Inferior parietal cortex (tissue), 1 donor: Measurements from ENCODE around the gene KRTAP10-8.
A peak's percentile ranks its signal among the peaks of the same experiment; 100 is the strongest.
"Not testable (repeated sequence)": the region's sequence is repeated elsewhere in the genome, so short reads cannot be mapped to it uniquely, and the experiment has no call there.

Source experiments
- DNase-seq: peaks from one replicate; pipeline ENCODE4 v3.0.0-alpha.2; 2016; ENCODE audit errors: extremely low spot score

Gene KRTAP10-8

DNA sequence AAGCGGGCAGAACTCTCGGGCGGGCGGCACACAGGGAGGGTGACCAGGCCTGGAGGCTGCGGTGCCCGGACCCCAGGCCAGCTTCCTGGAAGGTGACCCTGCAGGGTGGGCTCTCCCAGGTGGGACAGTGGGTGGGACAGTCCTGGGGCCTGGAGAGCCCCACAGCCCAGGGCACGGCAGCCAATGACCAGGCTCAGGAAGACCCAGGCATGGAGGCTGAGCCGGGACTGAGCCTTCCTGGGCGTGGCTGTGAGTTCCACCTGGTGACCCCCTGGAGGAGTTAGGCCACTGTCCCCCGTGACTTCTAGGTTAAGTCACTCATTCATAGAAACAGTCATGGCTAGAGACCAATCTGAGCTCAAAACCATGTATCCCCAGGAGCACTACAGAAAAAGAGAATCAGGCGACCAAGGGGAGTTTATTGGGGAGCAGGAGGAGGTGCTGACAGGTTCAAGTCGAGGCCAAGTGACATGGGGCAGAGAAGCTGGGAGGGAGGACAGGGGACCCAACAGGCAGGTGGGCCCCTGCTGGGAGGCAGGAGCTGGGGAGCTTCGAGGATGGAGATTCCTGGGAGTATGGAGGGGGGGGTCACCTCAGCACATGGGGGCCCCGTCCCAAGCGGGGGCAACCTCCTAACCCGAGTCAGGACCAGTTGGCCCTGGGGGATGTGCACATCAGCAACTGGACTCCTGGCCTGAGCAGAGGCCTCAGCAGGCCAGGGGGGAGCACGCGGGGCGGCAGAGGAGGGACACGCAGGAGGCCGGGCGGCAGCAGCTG is 32.6 kb upstream of the KRTAP10-8 start:
- DNase-seq = no peak

- DNase-seq = no peak
These were observed 32.1 kb upstream of the KRTAP10-8 start for GRCh38 chr21:44579833-44580144.

DNA sequence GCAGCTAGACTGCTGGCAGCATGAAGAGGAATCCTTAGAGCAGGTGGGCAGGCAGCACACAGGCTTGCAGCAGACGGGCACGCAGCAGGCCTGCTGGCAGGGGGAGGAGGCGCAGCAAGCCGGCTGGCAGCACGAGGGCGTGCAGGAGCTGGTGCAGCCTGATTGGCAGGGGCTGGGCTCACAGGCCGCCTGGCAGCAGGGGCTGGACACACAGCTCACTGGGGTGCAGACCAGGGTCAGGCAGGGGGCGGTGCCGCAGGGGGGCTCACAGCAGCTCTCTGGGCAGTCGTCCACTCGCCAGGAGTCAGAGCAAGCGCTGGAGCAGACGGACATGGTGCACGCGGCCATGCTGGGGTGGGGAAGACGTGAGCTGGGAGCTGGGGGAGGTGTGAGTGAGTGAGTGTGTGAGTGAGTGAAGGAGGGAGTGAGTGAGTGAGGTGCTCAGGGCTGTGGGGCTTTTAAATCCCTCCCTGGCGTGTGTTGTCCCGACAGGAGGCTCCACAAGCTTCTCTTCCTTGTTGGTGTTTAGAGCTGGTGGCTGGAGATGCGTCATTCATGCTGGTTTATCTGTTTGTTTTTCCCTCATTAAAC is 31.6 kb upstream of the KRTAP10-8 start, which contains the start of gene KRTAP10-5:
TSS of gene KRTAP10-5 (minus strand) at position 374 of the 591 bp plus-strand sequence. CDS start at position 348, 26 bp downstream.
- not testable (repeated sequence) for DNase-seq

DNA sequence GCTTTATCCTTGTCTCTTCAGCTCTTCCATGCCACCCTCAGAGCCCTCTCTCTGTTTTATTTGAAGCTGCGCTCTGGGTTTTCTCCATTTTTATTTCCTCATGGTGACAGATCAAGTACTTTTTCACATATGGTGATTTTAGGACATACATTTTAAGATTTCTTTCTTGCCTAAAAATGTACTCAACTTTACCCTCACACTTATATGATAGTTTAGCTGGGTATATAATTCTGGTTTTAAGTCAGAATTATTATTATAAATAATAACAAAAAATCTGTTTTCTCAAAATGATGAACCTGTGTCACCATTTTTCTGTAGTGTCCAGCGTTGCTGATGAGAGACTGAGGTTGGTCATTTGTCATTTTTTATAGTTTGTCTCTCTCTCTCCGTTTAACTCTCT is 30.7 kb upstream of the KRTAP10-8 start:
- no peak for DNase-seq

DNA sequence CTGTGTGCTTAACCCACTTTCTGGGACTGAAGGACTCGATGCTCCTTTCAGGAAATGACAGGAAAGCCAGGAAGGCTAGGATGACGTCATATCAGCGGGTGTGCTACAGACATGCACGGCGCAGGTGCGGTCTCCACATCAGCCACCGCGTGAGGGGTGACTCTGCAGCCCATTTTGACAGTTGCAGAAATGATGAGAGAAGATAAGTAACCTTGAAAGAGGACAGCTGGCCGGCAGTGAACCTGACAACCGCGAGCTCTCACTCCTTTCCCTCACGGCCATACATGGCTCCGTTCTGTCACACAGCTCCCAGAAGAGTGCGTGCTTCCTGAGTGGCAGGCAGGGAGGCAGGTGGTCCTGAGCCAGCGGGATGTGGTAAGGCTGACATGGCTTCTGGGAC is 29.8 kb upstream of the KRTAP10-8 start:
- DNase-seq = no peak

GRCh38 chr21:44583089-44583799 is 28.6 kb upstream of the KRTAP10-8 start:
- no peak for DNase-seq

- DNase-seq = no peak
These were observed 28.1 kb upstream of the KRTAP10-8 start for GRCh38 chr21:44583800-44584147.

- no peak for DNase-seq
These were observed 26.0 kb upstream of the KRTAP10-8 start for GRCh38 chr21:44585892-44586291.

- DNase-seq = no peak
These were observed 22.8 kb upstream of the KRTAP10-8 start for GRCh38 chr21:44589094-44589493.

DNA sequence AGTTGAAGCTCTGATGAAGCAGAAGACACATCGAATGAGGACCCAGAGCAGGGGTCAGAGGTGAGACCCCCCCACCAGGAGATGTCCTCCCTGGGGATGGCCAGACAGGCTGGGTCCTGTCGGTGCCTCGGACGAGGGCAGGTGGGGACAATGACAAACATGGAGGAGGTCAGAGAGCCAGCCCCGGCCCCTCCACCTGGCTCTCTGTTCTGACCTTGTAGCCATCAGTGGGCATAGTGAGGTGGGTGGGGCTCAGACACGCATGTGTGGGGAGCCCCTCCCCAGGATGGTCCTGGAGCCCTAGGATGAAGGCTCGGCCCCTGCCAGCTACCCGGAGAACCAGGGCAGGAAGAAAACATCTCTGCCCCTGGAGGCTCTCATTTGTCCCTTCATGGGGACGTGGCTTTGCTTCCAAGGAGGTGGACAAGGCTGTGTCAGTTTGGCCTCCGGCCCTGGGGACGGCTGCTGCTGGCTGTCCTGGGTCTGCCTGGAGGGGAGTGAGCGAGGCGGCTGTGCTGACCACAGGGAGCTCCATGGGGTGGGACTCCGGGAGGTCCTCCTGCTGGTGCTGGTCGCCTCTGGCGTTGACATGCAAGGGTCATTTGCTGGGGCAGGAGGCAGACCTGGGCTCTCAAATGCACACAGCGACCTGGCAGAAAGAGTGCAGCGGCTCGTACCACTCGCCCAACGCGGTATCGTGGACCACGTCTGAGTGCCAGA is 22.1 kb upstream of the KRTAP10-8 start:
- DNase-seq = no peak

GRCh38 chr21:44590311-44590721 is 21.6 kb upstream of the KRTAP10-8 start:
- no peak for DNase-seq

DNA sequence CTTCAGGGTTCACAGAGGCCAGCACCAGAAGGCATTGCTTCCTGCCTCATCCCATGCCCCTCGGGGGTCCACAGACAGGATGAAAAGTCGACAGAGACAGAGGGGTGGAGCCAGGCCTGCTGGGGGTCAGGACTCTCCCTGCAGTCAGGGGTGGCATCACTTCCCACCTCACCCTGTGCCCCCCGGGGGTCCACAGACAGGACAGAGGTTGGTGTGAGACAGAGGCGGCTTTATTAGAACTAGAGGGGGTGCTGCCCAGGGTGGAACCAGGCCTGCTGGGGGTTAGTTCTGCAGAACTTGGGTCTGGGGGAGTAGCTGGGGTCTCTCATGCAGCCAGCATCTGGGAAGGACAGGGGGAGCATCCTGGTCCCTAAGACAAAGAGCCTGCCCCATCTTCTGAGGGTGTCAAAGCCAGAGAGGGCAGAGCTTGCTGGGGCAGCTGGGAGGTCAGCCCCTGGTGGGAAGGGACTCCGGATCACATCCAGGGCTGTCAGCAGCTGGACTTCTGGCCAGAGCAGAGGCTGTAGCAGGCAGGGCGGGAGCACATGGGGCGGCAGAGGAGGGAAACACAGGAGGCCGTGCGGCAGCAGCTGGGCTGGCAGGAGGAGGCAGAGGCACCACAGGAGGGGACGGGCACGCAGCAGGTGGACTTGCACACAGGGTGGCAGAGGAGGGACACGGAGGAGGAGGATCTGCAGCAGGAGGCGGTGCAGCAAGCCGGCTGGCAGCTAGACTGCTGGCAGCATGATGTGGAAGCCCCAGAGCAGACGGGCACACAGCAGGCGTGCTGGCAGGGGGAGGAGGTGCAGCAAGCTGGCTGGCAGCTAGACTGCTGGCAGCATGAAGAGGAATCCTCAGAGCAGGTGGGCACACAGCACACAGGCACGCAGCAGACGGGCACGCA is 20.7 kb upstream of the KRTAP10-8 start:
- not testable (repeated sequence) for DNase-seq

- DNase-seq = not testable (repeated sequence)
These were observed 20.1 kb upstream of the KRTAP10-8 start for GRCh38 chr21:44591801-44592130.

- no peak for DNase-seq
These were observed 19.2 kb upstream of the KRTAP10-8 start, which contains the start of gene KRTAP10-6 for GRCh38 chr21:44592446-44593311. Gene KRTAP10-6, minus strand, starts transcription at chr21:44592505. Its CDS starts 21 bp downstream, at chr21:44592484.

- DNase-seq = peak; percentile 27
These were observed 18.1 kb upstream of the KRTAP10-8 start for GRCh38 chr21:44593598-44594405.

DNA sequence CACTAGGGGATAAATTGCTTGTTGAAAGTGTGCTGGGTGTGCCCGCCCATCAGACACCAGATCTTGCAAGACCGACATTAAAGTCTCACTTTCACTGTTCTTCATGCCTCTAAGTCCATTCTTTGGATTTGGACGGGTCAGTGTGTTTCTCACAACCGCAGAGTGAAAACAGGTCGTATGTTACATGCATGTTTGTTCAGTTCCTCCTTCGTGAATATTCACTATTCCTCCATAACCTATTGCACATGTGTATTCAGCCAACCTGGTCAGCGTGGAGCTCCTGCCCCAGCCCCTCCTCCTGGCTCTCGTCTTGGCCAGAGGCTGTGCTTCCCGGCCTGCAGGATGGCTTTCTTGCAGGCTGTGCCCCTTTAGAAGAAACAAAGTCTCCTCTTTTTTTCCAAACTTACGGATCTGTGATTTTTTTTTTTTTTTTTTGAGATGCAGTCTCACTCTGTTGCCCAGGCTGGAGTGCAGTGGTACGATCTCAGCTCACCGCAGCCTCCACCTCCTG is 17.4 kb upstream of the KRTAP10-8 start:
- DNase-seq = no peak

DNA sequence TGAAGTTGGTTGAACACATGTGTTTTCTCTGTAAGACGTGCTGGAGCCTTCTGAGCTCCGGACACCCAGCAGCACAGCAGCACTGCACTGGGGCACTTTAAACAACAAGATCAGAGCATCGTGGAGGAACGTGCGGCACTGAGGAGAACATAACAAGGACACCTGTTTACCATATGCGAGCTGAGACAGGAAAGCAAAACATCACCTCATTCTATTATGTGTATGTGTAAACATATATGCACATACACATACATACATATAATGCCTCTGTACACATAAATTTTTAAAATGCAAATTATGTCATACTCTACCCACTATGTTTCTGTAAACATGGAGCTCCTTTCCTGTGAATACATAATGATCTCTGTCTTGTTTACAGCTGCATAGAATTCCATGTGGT is 16.4 kb upstream of the KRTAP10-8 start:
- no peak for DNase-seq

GRCh38 chr21:44596068-44596725 is 15.7 kb upstream of the KRTAP10-8 start:
- DNase-seq = no peak

- DNase-seq = no peak
These were observed 13.8 kb upstream of the KRTAP10-8 start for GRCh38 chr21:44598061-44598460.
